GM19025 (cell line): ENCODE results near the gene MTA2.
"Not testable (repeated sequence)": the region's sequence is repeated elsewhere in the genome, so short reads cannot be mapped to it uniquely, and the experiment has no call there.

ENCODE experiments used
- ATAC-seq: cut with Tn5 transposase; IDR thresholded peaks from one replicate; pipeline ENCODE4 v1.9.1; 2021; ENCODE audit warnings: mild to moderate bottlenecking, low read depth, moderate library complexity; ENCODE audit not compliant: unreplicated experiment

The MTA2 gene

GRCh38 chr11:62601372-62602140, at the start of gene MTA2:
Gene MTA2, minus strand, starts transcription at chr11:62601865. Its CDS starts 415 bp downstream, at chr11:62601450.
- ATAC-seq: peak; percentile 66

GRCh38 chr11:62650283-62650682, 48.6 kb upstream of the MTA2 start:
- ATAC-seq: not testable (repeated sequence)

- no peak for ATAC-seq
Measured at GRCh38 chr11:62649486-62649885, 47.8 kb upstream of the MTA2 start.

GRCh38 chr11:62648967-62649364, 47.3 kb upstream of the MTA2 start:
- no peak for ATAC-seq

- no peak for ATAC-seq
Measured at GRCh38 chr11:62648185-62648966, 46.7 kb upstream of the MTA2 start.

GRCh38 chr11:62647609-62648005, 45.9 kb upstream of the MTA2 start:
- no peak for ATAC-seq

GRCh38 chr11:62646825-62647608, 45.4 kb upstream of the MTA2 start:
- ATAC-seq: no peak

- ATAC-seq: peak; percentile 88
Measured at GRCh38 chr11:62645946-62646824, 44.5 kb upstream of the MTA2 start, which contains the start of gene GANAB. Gene GANAB, minus strand, starts transcription at chr11:62646613. Its CDS starts 14 bp downstream, at chr11:62646599.

- ATAC-seq: no peak
Measured at GRCh38 chr11:62645671-62645945, 43.9 kb upstream of the MTA2 start.

GRCh38 chr11:62644220-62644619, 42.6 kb upstream of the MTA2 start:
- ATAC-seq: no peak

GRCh38 chr11:62632492-62632891, 30.8 kb upstream of the MTA2 start:
- no peak for ATAC-seq

- ATAC-seq: no peak
Measured at GRCh38 chr11:62627713-62628112, 26.0 kb upstream of the MTA2 start.

- ATAC-seq: no peak
Measured at GRCh38 chr11:62622476-62623089, 20.9 kb upstream of the MTA2 start.

GRCh38 chr11:62621567-62622470, 20.2 kb upstream of the MTA2 start, which contains the start of gene B3GAT3:
Gene B3GAT3, minus strand, starts transcription at chr11:62621986. Its CDS starts 39 bp downstream, at chr11:62621947.
- peak; percentile 96 for ATAC-seq

GRCh38 chr11:62621027-62621566, 19.4 kb upstream of the MTA2 start:
- ATAC-seq: no peak

- not testable (repeated sequence) for ATAC-seq
Measured at GRCh38 chr11:62616957-62617356, 15.3 kb upstream of the MTA2 start.

- no peak for ATAC-seq
Measured at GRCh38 chr11:62615521-62615920, 13.9 kb upstream of the MTA2 start.

GRCh38 chr11:62614275-62614674, 12.6 kb upstream of the MTA2 start:
- ATAC-seq: no peak
